ENCODE measurements around the gene IL1B.

DNA sequence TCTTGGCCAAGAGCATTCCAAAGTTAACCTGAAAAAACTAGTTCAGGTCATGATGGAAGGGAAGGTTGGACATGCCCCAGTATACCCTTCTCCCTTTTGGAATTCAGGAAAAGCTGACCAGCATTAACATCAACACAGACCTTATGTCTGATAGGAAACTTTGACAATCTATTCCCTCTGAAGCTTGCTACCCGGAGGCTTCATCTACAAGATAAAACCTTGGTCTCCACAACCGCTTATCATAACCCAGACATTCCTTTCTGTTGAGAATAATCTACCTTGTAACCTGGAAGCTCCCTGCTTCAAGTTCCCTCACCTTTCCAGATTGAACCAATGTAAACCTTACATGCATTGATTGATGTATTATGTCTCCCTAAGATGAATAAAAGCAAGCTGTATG is 49.7 kb upstream of the IL1B start:
- TF ChIP-seq POLR2AphosphoS5 (IDR thresholded peaks at IDR 0.05; ENCODE audit: low read depth, low read length) (no peak), TAF1 (IDR thresholded peaks at IDR 0.05; ENCODE audit: borderline replicate concordance, insufficient read depth, low read length) (no peak), SIN3A (IDR thresholded peaks at IDR 0.05; ENCODE audit: borderline replicate concordance, insufficient read depth, low read length) (no peak), FOXP2 (optimal IDR thresholded peaks at IDR 0.05; ENCODE audit: borderline replicate concordance, extremely low read depth, extremely low read length, insufficient read depth) (no peak)
